ENCODE measurements around the gene C17orf50. TPM values are rescaled to one million over a fixed set of nuclear protein-coding genes. Genes with fewer than 3 reads are reported as not detected.

C17orf50 gene
- total RNA-seq, 1 donor from 2014 or later, result not detected

DNA sequence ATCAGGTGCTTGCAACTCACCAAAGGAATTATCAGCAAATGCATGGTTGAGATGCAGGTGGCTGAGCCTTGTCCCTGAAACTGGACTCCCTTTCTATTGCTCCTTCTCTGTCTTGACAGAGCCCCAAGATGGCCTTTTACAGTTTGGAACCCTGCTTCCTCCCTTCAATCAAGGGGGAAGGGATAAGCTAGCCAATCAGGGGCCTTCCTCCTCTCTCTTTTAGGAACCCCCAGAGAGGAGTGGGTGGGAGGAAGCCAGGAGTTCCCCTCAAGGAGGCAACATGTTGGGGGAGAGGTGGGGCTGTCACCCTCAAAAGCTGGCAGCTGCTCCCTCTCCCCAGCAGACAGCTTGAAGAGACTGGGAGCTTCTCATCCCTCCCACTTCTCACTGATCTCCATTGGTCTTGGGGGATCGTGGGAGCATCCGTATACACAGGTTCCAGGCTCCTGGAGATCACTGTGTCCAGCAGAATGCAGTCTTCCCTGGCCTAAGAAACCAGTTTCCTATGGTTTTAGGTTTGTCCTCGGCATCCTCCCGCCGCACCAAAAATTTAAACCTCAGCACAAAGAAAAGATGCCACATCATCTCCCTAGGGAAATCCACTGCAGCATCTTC is 22.1 kb upstream of the C17orf50 start:
- no peak for DNase-seq
- TF ChIP-seq, protein P1, sequence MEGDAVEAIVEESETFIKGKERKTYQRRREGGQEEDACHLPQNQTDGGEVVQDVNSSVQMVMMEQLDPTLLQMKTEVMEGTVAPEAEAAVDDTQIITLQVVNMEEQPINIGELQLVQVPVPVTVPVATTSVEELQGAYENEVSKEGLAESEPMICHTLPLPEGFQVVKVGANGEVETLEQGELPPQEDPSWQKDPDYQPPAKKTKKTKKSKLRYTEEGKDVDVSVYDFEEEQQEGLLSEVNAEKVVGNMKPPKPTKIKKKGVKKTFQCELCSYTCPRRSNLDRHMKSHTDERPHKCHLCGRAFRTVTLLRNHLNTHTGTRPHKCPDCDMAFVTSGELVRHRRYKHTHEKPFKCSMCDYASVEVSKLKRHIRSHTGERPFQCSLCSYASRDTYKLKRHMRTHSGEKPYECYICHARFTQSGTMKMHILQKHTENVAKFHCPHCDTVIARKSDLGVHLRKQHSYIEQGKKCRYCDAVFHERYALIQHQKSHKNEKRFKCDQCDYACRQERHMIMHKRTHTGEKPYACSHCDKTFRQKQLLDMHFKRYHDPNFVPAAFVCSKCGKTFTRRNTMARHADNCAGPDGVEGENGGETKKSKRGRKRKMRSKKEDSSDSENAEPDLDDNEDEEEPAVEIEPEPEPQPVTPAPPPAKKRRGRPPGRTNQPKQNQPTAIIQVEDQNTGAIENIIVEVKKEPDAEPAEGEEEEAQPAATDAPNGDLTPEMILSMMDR (IDR thresholded peaks at IDR 0.05; ENCODE audit: borderline replicate concordance), result no peak
- intact Hi-C loops (cut with micrococcal nuclease), result no loop called here
- H3K27me3 ChIP-seq (ENCODE audit: low read depth), result peaks cover 33% of the 10 kb centered on the region
- H3K27ac ChIP-seq (replicated peaks), result no peak overlapping the region
- peaks cover 11% of the 10 kb centered on the region for H3K4me1 ChIP-seq
- no peak overlapping the region for H3K4me3 ChIP-seq
- no peaks in the 10 kb centered on the region for H3K36me3 ChIP-seq
- H3K9me3 ChIP-seq (replicated peaks), result no peaks in the 10 kb centered on the region

DNA sequence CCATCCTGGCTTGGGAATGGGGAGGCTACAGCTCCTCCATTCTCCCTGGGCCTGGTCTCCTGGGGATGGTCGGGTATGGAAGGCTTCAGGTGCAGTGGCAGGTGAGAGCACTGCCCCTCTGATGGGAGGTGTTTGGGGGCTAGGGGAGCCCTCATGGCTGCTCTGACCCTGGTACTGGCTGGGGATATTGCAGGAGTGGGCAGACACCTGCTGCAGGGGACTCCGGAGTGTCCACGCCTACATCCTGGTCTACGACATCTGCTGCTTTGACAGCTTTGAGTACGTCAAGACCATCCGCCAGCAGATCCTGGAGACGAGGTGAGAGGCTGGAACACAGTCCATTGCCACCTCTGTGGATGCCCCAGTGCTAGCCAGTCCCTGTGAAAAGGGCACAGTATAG is 20.5 kb upstream of the C17orf50 start:
- TF ChIP-seq, protein P1 (IDR thresholded peaks at IDR 0.05; ENCODE audit: borderline replicate concordance), result no peak
- H3K9me3 ChIP-seq (replicated peaks), result no peaks in the 10 kb centered on the region
- DNase-seq, result no peak
- H3K4me3 ChIP-seq, result no peak overlapping the region
- H3K4me1 ChIP-seq, result peaks cover 11% of the 10 kb centered on the region
- H3K36me3 ChIP-seq, result no peaks in the 10 kb centered on the region
- intact Hi-C loops (cut with micrococcal nuclease), result no loop called here
- H3K27ac ChIP-seq (replicated peaks), result no peak overlapping the region
- H3K27me3 ChIP-seq (ENCODE audit: low read depth), result peaks cover 49% of the 10 kb centered on the region

DNA sequence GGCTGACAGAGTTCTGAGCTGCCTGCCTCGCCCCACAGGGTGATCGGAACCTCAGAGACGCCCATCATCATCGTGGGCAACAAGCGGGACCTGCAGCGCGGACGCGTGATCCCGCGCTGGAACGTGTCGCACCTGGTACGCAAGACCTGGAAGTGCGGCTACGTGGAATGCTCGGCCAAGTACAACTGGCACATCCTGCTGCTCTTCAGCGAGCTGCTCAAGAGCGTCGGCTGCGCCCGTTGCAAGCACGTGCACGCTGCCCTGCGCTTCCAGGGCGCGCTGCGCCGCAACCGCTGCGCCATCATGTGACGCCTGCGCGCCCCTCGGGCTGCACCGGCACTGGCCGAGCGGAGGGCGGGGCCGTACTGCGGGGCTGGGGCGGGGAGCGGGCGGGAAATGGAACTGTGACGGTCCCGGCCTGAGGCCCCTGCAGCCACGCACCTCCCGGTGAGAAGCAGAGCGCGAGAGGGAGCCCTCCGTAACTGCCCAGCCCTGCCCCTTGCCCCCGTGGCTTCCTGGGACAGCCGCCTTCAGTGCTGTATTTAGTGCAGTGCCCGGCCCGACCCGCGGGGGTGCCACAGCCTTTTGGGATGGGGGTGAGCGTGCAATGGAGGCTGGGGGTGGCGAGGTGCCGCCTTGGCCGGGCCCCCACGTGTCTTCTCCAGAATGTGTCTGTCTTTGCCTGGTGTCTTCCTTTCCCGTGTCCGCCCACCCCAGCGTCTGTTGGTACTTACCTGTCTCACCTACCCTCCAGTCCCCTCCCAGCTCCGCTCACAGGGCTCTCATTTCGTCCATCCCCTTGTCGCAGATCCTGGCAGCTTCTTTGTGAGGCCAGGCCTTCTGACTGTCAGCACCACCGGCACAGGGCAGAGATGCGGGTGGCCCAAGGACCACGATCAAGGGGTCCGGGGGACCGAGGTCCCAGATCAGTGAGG is 19.4 kb upstream of the C17orf50 start:
- peak overlapping the region; percentile 53 for H3K4me3 ChIP-seq
- no peak for DNase-seq
- no peaks in the 10 kb centered on the region for H3K36me3 ChIP-seq
- H3K27me3 ChIP-seq (ENCODE audit: low read depth), result peaks cover 60% of the 10 kb centered on the region
- H3K9me3 ChIP-seq (replicated peaks), result no peaks in the 10 kb centered on the region
- H3K4me1 ChIP-seq, result peaks cover 11% of the 10 kb centered on the region
- intact Hi-C loops (cut with micrococcal nuclease), result no loop called here
- TF ChIP-seq, protein P1 (IDR thresholded peaks at IDR 0.05; ENCODE audit: borderline replicate concordance), result no peak
- H3K27ac ChIP-seq (replicated peaks), result no peak overlapping the region

DNA sequence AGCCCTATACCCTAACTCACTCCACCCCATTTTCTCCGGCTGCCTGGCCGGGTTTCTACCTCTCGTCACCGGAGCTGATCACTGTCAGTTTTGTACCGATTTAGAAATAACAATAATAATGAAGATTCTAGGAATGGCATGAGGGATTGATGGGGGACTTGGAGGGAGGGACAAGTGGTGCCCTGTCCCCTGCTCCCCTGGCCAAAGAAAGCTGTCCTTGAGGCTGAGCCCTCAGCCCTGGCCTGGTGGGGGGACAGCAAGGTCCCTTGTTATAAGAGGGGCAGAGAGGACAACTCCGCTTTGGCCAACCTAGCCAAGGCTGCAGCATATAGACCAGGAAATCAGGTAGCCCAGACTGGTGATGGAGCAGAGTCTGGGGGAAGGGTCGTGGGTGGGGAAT is 18.2 kb upstream of the C17orf50 start:
- intact Hi-C loops (cut with micrococcal nuclease), result no loop called here

DNA sequence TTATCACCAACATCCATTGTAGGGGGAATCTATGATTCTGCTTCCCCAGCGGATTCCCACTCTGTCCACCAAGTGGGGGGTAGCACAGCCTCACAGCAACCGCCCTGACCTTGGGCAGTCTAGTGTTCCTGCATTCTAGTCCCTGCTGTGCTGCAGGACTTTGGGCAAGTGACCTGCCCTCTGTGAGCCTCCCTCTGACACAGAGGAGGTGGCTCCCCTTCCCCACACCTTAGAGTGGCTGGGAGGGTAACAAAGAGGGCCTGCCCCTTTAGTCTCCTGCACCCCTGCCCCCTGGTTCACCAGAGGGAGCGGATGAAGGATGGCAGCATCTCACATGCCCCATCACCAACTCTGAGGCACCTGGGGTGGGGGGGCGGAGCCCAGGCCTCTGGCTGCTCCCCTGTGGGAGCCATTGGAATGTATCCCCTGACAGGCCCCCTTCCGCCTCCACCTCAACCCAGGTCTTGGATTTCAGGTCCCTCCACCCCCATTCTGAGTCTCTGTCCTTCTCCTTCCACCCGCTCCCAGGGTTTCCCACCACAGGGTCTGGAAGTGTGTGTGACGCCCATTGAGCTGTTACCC is 17.7 kb upstream of the C17orf50 start:
- Histone ChIP-seq H3K36me3 (no peaks in the 10 kb centered on the region), H3K27me3 (ENCODE audit: low read depth) (peaks cover 77% of the 10 kb centered on the region)
- intact Hi-C loops (cut with micrococcal nuclease), result no loop called here

More for the DNA sequence above, 18.2 kb upstream of the C17orf50 start:
- Histone ChIP-seq H3K4me1 (peaks cover 14% of the 10 kb centered on the region), H3K27ac (replicated peaks) (no peak overlapping the region), H3K36me3 (no peaks in the 10 kb centered on the region), H3K27me3 (ENCODE audit: low read depth) (peaks cover 72% of the 10 kb centered on the region), H3K4me3 (no peak overlapping the region), H3K9me3 (replicated peaks) (no peaks in the 10 kb centered on the region)
- DNase-seq, result no peak
- TF ChIP-seq, protein P1 (IDR thresholded peaks at IDR 0.05; ENCODE audit: borderline replicate concordance), result no peak

More for the DNA sequence above, 17.7 kb upstream of the C17orf50 start:
- no peak for DNase-seq
- Histone ChIP-seq H3K4me3 (no peak overlapping the region), H3K27ac (replicated peaks) (no peak overlapping the region), H3K4me1 (peaks cover 19% of the 10 kb centered on the region), H3K9me3 (replicated peaks) (no peaks in the 10 kb centered on the region)
- TF ChIP-seq, protein P1 (IDR thresholded peaks at IDR 0.05; ENCODE audit: borderline replicate concordance), result no peak
